Neural progenitor cell (in vitro differentiated cells): Measurements from ENCODE around the gene KLHL41. TPM values are rescaled to one million over a fixed set of nuclear protein-coding genes. Genes with fewer than 3 reads are reported as not detected.

Experiments
- DNase-seq: peaks from one replicate; pipeline ENCODE4 v3.0.0-alpha.2; 2016; ENCODE audit warnings: low spot score
- H2AFZ ChIP-seq: fragments of 200-600 bp; sonication (generic); replicated peaks from 2 replicates; pipeline ENCODE4 v1.6.1; 2016; ENCODE audit warnings: antibody characterized with exemption
- H3F3A ChIP-seq: fragments of 200-600 bp; sonication (generic); 2 replicates; pipeline ENCODE4 v1.6.1; 2016; ENCODE audit warnings: antibody characterized with exemption, low read depth
- H3K27ac ChIP-seq: fragments of 200-600 bp; sonication (generic); 2 replicates; pipeline ENCODE4 v1.5.1; 2016; ENCODE audit warnings: mild to moderate bottlenecking
- H3K27me3 ChIP-seq: fragments of 200-600 bp; sonication (generic); 2 replicates; pipeline ENCODE4 v1.6.1; 2016; ENCODE audit warnings: mild to moderate bottlenecking, moderate library complexity
- H3K36me3 ChIP-seq: fragments of 200-600 bp; sonication (generic); 2 replicates; pipeline ENCODE4 v1.5.1; 2016
- H3K4me1 ChIP-seq: fragments of 200-600 bp; sonication (generic); 2 replicates; pipeline ENCODE4 v1.6.1; 2016; ENCODE audit warnings: mixed run types
- H3K4me2 ChIP-seq: fragments of 200-600 bp; sonication (generic); 2 replicates; pipeline ENCODE4 v1.6.1; 2016
- H3K4me3 ChIP-seq: fragments of 200-600 bp; sonication (generic); 2 replicates; pipeline ENCODE4 v1.5.1; 2016
- H3K79me2 ChIP-seq: fragments of 200-600 bp; sonication (generic); 2 replicates; pipeline ENCODE4 v1.6.1; 2016; ENCODE audit warnings: low read depth
- H3K9ac ChIP-seq: fragments of 200-600 bp; sonication (generic); 2 replicates; pipeline ENCODE4 v1.6.1; 2016
- H3K9me3 ChIP-seq: fragments of 200-600 bp; sonication (generic); 2 replicates; pipeline ENCODE4 v1.5.1; 2016; ENCODE audit warnings: low read depth
- H4K20me1 ChIP-seq: fragments of 200-600 bp; sonication (generic); 2 replicates; pipeline ENCODE4 v1.6.1; 2016; ENCODE audit warnings: low read depth
- H3K27ac Mint-ChIP-seq: 3 replicates; pipeline ENCODE4 v1.8.0; 2021; ENCODE audit warnings: mixed read lengths
- H3K27me3 Mint-ChIP-seq: 2 replicates; pipeline ENCODE4 v1.8.0; 2022; ENCODE audit warnings: low read depth, mild to moderate bottlenecking, inconsistent platforms, moderate library complexity, mixed read lengths; ENCODE audit not compliant: insufficient read depth
- H3K36me3 Mint-ChIP-seq: 3 replicates; pipeline ENCODE4 v1.8.0; 2021; ENCODE audit warnings: mixed read lengths
- H3K4me1 Mint-ChIP-seq: 3 replicates; pipeline ENCODE4 v1.8.0; 2021; ENCODE audit warnings: mixed read lengths
- H3K4me3 Mint-ChIP-seq: 3 replicates; pipeline ENCODE4 v1.8.0; 2021; ENCODE audit warnings: mild to moderate bottlenecking, moderate library complexity, mixed read lengths
- H3K9me3 Mint-ChIP-seq: 3 replicates; pipeline ENCODE4 v1.8.0; 2020; ENCODE audit warnings: mixed read lengths
- EZH2 ChIP-seq: fragments of 200-600 bp; sonication (generic); IDR thresholded peaks from 2 replicates; pipeline ENCODE4 v1.6.1; 2017; ENCODE audit warnings: antibody characterized with exemption, mild to moderate bottlenecking, moderate library complexity
- EZH2phosphoT487 ChIP-seq: fragments of 200-600 bp; sonication (generic); IDR thresholded peaks from 2 replicates; pipeline ENCODE4 v1.6.1; 2017; ENCODE audit warnings: antibody characterized with exemption
- total RNA-seq: library from RNA; depleted of rRNA; stranded (reverse); fragments of >200 nt; gene quantifications from 2 replicates; pipeline ENCODE4 v1.2.3, GENCODE V29; 2015; ENCODE audit warnings: low replicate concordance
- TF ChIP-seq, protein P1 (sequence below): fragments of 200-600 bp; sonication (generic); IDR thresholded peaks from 2 replicates; pipeline ENCODE4 v1.5.1; 2017; ENCODE audit warnings: antibody characterized with exemption, mild to moderate bottlenecking

Gene KLHL41
- total RNA-seq, 1 donor from 2014 or later, result 0.06 TPM

DNA sequence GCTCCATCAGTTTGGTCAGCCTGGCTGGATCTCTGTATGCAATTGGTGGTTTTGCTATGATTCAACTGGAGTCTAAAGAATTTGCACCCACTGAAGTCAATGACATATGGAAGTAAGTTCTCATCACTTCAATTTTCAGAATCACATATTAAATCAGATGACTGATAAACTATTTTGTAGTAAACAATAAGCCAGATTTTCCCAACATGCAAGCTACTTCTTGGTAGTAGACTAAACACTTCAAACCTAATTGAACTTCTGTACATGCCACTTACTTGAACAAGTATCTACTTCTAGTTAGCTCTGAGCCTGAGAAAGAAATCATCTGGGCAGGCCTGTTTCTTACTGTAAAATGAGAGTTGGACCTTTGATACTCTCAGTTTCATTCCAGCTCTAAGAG is 11.4 kb downstream of the KLHL41 start:
- Mint-ChIP-seq H3K9me3 (no peaks in the 10 kb centered on the region), H3K4me3 (no peak overlapping the region), H3K27me3 (no peaks in the 10 kb centered on the region), H3K36me3 (no peaks in the 10 kb centered on the region), H3K4me1 (peaks cover 13% of the 10 kb centered on the region), H3K27ac (no peak overlapping the region)
- Histone ChIP-seq H3K36me3 (no peaks in the 10 kb centered on the region), H3K9ac (no peak overlapping the region), H3K4me3 (no peak overlapping the region), H2AFZ (no peak overlapping the region), H3K27ac (no peak overlapping the region), H3K27me3 (no peaks in the 10 kb centered on the region), H4K20me1 (no peaks in the 10 kb centered on the region), H3K79me2 (no peaks in the 10 kb centered on the region), H3K4me2 (no peak overlapping the region), H3K9me3 (no peaks in the 10 kb centered on the region), H3K4me1 (no peaks in the 10 kb centered on the region), H3F3A (no peaks in the 10 kb centered on the region)
- DNase-seq, result no peak
- TF ChIP-seq, protein P1, sequence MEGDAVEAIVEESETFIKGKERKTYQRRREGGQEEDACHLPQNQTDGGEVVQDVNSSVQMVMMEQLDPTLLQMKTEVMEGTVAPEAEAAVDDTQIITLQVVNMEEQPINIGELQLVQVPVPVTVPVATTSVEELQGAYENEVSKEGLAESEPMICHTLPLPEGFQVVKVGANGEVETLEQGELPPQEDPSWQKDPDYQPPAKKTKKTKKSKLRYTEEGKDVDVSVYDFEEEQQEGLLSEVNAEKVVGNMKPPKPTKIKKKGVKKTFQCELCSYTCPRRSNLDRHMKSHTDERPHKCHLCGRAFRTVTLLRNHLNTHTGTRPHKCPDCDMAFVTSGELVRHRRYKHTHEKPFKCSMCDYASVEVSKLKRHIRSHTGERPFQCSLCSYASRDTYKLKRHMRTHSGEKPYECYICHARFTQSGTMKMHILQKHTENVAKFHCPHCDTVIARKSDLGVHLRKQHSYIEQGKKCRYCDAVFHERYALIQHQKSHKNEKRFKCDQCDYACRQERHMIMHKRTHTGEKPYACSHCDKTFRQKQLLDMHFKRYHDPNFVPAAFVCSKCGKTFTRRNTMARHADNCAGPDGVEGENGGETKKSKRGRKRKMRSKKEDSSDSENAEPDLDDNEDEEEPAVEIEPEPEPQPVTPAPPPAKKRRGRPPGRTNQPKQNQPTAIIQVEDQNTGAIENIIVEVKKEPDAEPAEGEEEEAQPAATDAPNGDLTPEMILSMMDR, result no peak
- TF ChIP-seq EZH2 (no peak), EZH2phosphoT487 (no peak)

GRCh38 chr2:169523681-169524080 is 14.2 kb downstream of the KLHL41 start:
- Histone ChIP-seq H4K20me1 (peaks cover 3% of the 10 kb centered on the region), H3K36me3 (no peaks in the 10 kb centered on the region), H3K4me2 (no peak overlapping the region), H3K9me3 (no peaks in the 10 kb centered on the region), H3F3A (no peaks in the 10 kb centered on the region), H3K4me1 (no peaks in the 10 kb centered on the region), H2AFZ (no peak overlapping the region), H3K79me2 (no peaks in the 10 kb centered on the region), H3K9ac (no peak overlapping the region), H3K4me3 (no peak overlapping the region), H3K27ac (no peak overlapping the region), H3K27me3 (no peaks in the 10 kb centered on the region)
- Mint-ChIP-seq H3K9me3 (no peaks in the 10 kb centered on the region), H3K27ac (no peak overlapping the region), H3K4me3 (no peak overlapping the region), H3K36me3 (no peaks in the 10 kb centered on the region), H3K27me3 (no peaks in the 10 kb centered on the region), H3K4me1 (peaks cover 15% of the 10 kb centered on the region)
- TF ChIP-seq EZH2phosphoT487 (no peak), EZH2 (no peak)
- TF ChIP-seq, protein P1, result no peak
- no peak for DNase-seq

DNA sequence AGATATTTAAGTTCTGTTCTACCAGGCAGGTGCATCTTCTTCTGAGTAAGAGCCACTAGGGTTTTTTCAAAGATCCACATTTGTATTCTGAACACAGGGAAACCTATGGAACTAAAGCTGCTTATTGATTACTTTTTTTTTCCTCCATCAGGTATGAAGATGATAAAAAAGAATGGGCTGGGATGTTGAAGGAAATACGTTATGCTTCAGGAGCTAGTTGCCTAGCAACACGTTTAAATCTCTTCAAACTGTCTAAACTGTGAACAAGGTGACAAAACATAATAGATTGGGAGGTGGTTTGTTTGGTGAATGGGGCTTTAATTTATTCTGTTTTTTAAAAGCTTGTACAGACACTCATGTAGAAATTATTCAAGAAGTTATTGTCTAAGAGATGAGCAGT is 15.9 kb downstream of the KLHL41 start:
- Histone ChIP-seq H3K27ac (no peak overlapping the region), H3K4me3 (no peak overlapping the region), H4K20me1 (peaks cover 3% of the 10 kb centered on the region), H3K4me1 (no peaks in the 10 kb centered on the region), H3K27me3 (no peaks in the 10 kb centered on the region), H3K36me3 (no peaks in the 10 kb centered on the region), H3K9ac (no peak overlapping the region), H3K9me3 (no peaks in the 10 kb centered on the region), H2AFZ (no peak overlapping the region), H3F3A (peaks cover 4% of the 10 kb centered on the region), H3K79me2 (no peaks in the 10 kb centered on the region), H3K4me2 (no peak overlapping the region)
- peaks cover 15% of the 10 kb centered on the region for H3K4me1 Mint-ChIP-seq
- no peaks in the 10 kb centered on the region for H3K9me3 Mint-ChIP-seq
- TF ChIP-seq EZH2phosphoT487, result no peak
- H3K27ac Mint-ChIP-seq, result peak overlapping the region; percentile 14
- peaks cover 6% of the 10 kb centered on the region for H3K36me3 Mint-ChIP-seq
- no peak for DNase-seq
- H3K27me3 Mint-ChIP-seq, result no peaks in the 10 kb centered on the region
- no peak overlapping the region for H3K4me3 Mint-ChIP-seq

DNA sequence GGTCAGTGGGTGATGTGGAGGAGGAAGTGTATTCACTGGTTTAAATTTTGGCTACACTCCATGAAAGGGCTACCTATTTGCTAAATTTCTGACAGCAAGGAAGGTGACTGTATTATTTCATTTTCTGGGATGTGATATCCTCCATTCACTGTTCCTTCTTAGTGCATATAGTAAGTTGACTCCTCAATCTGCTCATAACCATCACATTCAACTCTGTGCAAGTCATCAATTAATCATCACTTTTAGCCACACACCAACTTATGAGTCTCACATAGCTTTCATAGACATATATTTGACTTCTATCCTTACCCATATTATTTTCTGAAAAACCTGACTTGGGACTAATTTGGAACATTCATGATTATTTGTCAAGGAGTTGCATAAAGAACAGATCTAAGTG is 16.9 kb downstream of the KLHL41 start:
- H3K4me1 ChIP-seq, result no peaks in the 10 kb centered on the region
- H3K9ac ChIP-seq, result no peak overlapping the region
- peaks cover 7% of the 10 kb centered on the region for H3K36me3 ChIP-seq
- H3F3A ChIP-seq, result peaks cover 4% of the 10 kb centered on the region
- Mint-ChIP-seq H3K4me3 (no peak overlapping the region), H3K9me3 (no peaks in the 10 kb centered on the region), H3K27me3 (no peaks in the 10 kb centered on the region), H3K36me3 (peaks cover 6% of the 10 kb centered on the region), H3K27ac (no peak overlapping the region), H3K4me1 (peaks cover 15% of the 10 kb centered on the region)
- peaks cover 3% of the 10 kb centered on the region for H4K20me1 ChIP-seq
- TF ChIP-seq, protein P1, result no peak
- no peak for TF ChIP-seq EZH2
- no peak for TF ChIP-seq EZH2phosphoT487
- no peak overlapping the region for H2AFZ ChIP-seq
- H3K27ac ChIP-seq, result no peak overlapping the region
- DNase-seq, result no peak
- H3K27me3 ChIP-seq, result no peaks in the 10 kb centered on the region
- H3K79me2 ChIP-seq, result no peaks in the 10 kb centered on the region
- H3K4me2 ChIP-seq, result no peak overlapping the region
- H3K4me3 ChIP-seq, result no peak overlapping the region
- no peaks in the 10 kb centered on the region for H3K9me3 ChIP-seq
